AG20443 (cell line): ENCODE results near the gene ERO1A.

Experiments
- DNase-seq: peaks from one replicate; pipeline ENCODE4 v3.0.0; 2012; ENCODE audit warnings: low spot score, mixed read lengths

Gene ERO1A

GRCh38 chr14:52602131-52602530, 93.2 kb downstream of the ERO1A start:
- DNase-seq, result no peak

- no peak for DNase-seq
These were observed 95.4 kb downstream of the ERO1A start for GRCh38 chr14:52599974-52600373.

- no peak for DNase-seq
These were observed 96.8 kb downstream of the ERO1A start for GRCh38 chr14:52598568-52598967.

- DNase-seq, result no peak
These were observed 98.5 kb downstream of the ERO1A start for GRCh38 chr14:52596861-52597260.

- no peak for DNase-seq
These were observed 99.0 kb downstream of the ERO1A start for GRCh38 chr14:52596320-52596719.

GRCh38 chr14:52590318-52590717, 105.0 kb downstream of the ERO1A start:
- no peak for DNase-seq
